Measurements from ENCODE around the gene WAPL.

GRCh38 chr10:86472061-86472460, 49.5 kb downstream of the WAPL start:
- no peak for TF ChIP-seq CTCF (IDR thresholded peaks at IDR 0.05; ENCODE audit: insufficient read depth, low read depth, low read length)
- TF ChIP-seq EZH2 (IDR thresholded peaks at IDR 0.05; ENCODE audit: insufficient read depth, low read length), result no peak
